ENCODE measurements around the gene G2E3. TPM values are rescaled to one million over a fixed set of nuclear protein-coding genes. Genes with fewer than 3 reads are reported as not detected.
"Not testable (repeated sequence)": the region's sequence is repeated elsewhere in the genome, so short reads cannot be mapped to it uniquely, and the experiment has no call there.

Gene G2E3
- total RNA-seq, 1 donor from 2014 or later: 11.8 TPM

DNA sequence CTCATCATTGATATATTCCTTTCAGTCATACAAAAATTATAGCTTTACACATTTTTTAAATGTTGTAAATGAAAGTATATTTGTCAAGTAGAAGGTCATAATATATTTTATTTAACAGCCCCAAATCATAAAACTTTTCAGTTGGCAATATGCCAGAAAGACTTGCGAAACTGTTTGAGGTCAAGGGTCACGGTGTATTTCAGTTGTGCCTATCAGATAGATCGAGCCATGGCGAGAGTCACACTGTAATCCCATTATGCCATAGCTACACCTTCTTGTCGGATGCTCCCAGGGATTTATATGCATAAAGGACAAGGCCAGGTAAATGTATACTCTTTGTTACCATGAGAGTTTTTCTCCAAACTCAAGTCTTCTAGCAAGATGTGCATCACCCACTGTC lies 26.7 kb upstream of the G2E3 start:
- no peak for DNase-seq (ENCODE audit: low read depth)
- no peak for FAIRE-seq
- Histone ChIP-seq H3K27me3 (ENCODE audit: control insufficient read depth, insufficient read depth, low read length) (no peaks in the 10 kb centered on the region), H3K4me3 (ENCODE audit: low read depth, low read length) (no peak overlapping the region), H3K36me3 (ENCODE audit: control insufficient read depth, insufficient read depth, low read length) (no peaks in the 10 kb centered on the region)
- TF ChIP-seq, protein P1, sequence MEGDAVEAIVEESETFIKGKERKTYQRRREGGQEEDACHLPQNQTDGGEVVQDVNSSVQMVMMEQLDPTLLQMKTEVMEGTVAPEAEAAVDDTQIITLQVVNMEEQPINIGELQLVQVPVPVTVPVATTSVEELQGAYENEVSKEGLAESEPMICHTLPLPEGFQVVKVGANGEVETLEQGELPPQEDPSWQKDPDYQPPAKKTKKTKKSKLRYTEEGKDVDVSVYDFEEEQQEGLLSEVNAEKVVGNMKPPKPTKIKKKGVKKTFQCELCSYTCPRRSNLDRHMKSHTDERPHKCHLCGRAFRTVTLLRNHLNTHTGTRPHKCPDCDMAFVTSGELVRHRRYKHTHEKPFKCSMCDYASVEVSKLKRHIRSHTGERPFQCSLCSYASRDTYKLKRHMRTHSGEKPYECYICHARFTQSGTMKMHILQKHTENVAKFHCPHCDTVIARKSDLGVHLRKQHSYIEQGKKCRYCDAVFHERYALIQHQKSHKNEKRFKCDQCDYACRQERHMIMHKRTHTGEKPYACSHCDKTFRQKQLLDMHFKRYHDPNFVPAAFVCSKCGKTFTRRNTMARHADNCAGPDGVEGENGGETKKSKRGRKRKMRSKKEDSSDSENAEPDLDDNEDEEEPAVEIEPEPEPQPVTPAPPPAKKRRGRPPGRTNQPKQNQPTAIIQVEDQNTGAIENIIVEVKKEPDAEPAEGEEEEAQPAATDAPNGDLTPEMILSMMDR (IDR thresholded peaks at IDR 0.05; ENCODE audit: insufficient read depth, low read length, severe bottlenecking): no peak

DNA sequence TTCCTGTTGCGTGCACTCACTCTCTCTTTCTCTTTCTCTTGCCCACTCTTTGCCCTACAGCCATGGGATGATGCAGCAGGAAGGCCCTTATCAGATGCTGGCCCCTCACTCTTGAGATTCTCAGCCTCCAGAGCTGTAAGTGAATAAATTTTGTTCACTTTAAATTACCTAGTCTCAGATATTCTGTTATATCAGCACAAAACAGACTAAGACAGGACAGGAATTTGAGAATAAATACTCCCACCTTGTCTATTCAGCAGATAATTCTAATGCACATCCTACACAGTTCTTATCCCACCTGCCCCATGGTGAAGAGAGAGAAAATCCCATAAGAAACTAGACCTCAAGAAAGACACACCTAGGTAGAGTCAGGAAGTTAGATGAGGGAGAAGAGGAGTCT lies 25.8 kb upstream of the G2E3 start:
- no peak overlapping the region for H3K4me3 ChIP-seq (ENCODE audit: low read depth, low read length)

DNA sequence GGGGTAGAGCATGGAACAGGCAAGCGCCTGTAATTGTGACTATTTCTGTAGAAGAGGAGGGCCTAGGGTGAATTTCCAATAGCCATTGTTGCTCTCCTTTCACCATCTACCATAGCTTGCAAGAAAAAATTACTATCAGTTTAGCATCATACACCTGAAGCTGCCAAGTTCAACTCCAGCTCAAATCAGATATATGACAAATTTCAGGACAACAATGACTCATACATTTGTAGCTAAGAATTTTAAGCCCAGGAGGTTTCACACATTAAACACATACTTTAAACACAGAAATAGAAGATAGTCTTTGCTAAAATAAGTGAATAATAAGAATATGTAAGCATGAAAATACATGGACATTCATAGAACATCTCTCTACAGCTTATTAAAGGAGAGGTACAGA lies 17.6 kb upstream of the G2E3 start:
- FAIRE-seq (no peak), DNase-seq (ENCODE audit: low read depth) (peak; percentile 53)
- Histone ChIP-seq H3K27me3 (ENCODE audit: control insufficient read depth, insufficient read depth, low read length) (no peaks in the 10 kb centered on the region), H3K4me3 (ENCODE audit: low read depth, low read length) (no peak overlapping the region), H3K36me3 (ENCODE audit: control insufficient read depth, insufficient read depth, low read length) (no peaks in the 10 kb centered on the region)
- TF ChIP-seq, protein P1 (IDR thresholded peaks at IDR 0.05; ENCODE audit: insufficient read depth, low read length, severe bottlenecking): no peak

More for the DNA sequence above, 25.8 kb upstream of the G2E3 start:
- FAIRE-seq (no peak), DNase-seq (ENCODE audit: low read depth) (no peak)
- Histone ChIP-seq H3K36me3 (ENCODE audit: control insufficient read depth, insufficient read depth, low read length) (no peaks in the 10 kb centered on the region), H3K27me3 (ENCODE audit: control insufficient read depth, insufficient read depth, low read length) (no peaks in the 10 kb centered on the region)
- TF ChIP-seq, protein P1 (IDR thresholded peaks at IDR 0.05; ENCODE audit: insufficient read depth, low read length, severe bottlenecking): no peak

DNA sequence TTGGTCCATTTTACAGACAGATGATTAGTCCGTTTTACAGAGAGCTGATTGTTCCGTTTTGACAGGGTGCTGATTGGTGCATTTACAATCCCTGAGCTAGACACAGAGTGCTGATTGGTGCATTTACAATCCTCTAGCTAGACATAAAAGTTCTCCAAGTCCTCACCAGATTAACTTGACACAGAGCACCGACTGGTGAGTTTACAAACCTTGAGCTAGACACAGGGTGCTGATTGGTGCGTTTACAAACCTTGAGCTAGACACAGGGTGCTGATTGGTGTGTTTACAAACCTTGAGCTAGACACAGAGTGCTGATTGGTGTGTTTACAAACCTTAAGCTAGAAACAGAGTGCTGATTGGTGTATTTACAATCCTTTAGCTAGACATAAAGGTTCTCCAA lies 12.2 kb upstream of the G2E3 start:
- not testable (repeated sequence) for H3K4me3 ChIP-seq (ENCODE audit: low read depth, low read length); DNase-seq (ENCODE audit: low read depth); FAIRE-seq

DNA sequence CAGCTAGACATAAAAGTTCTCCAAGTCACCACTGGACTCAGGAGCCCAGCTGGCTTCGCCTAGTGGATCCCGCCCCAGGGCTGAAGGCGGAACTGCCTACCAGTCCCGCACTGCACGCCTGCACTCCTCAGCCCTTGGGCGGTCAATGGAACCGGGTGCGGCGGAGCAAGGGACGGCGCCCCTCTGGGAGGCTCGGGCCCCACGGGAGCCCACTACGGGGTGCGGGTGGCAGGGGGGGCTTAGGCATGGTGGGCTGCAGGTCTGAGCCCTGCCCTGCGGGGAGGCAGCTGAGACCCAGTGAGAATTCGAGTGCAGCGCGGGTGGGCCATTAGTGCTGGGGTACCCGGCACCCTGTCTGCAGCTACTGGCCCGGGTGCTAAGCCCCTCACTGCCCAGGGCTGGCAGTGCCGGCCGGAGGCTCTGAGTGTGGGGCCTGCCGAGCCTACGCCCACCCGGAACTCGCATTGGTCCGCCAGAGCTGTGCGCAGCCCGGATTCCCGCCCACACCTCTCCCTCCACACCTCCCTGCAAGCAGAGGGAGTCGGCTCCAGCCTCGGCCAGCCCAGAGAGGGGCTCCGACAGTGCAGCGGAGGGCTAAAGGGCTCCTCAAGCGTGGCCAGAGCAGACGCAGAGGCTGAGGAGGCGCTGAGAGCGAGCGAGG lies 11.4 kb upstream of the G2E3 start:
- Histone ChIP-seq H3K4me3 (ENCODE audit: low read depth, low read length) (no peak overlapping the region), H3K27me3 (ENCODE audit: control insufficient read depth, insufficient read depth, low read length) (no peaks in the 10 kb centered on the region), H3K36me3 (ENCODE audit: control insufficient read depth, insufficient read depth, low read length) (no peaks in the 10 kb centered on the region)
- TF ChIP-seq, protein P1 (IDR thresholded peaks at IDR 0.05; ENCODE audit: insufficient read depth, low read length, severe bottlenecking): no peak
- no peak for FAIRE-seq
- DNase-seq (ENCODE audit: low read depth): no peak

More for the DNA sequence above, 12.2 kb upstream of the G2E3 start:
- not testable (repeated sequence) for H3K27me3 ChIP-seq (ENCODE audit: control insufficient read depth, insufficient read depth, low read length); H3K36me3 ChIP-seq (ENCODE audit: control insufficient read depth, insufficient read depth, low read length)

DNA sequence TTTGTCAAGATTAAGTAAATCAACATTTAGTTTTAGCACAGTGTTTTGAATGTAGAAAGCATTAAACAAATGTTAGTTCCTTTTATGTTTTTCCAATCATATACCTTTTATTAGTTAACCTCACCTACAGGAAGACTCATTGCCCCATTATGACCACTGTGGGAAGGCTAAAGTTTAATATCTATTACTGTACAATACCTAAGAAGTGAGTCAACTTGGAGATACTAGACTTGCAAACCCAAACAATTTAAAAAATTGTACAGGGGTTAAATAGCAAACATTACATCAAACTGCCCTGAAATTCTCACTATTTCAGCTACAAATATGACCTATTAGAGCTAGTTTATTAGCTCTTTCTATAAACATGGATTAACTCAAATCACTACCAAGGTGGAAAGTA lies 8.6 kb upstream of the G2E3 start:
- Histone ChIP-seq H3K4me3 (ENCODE audit: low read depth, low read length) (no peak overlapping the region), H3K27me3 (ENCODE audit: control insufficient read depth, insufficient read depth, low read length) (no peaks in the 10 kb centered on the region)
- TF ChIP-seq, protein P1 (IDR thresholded peaks at IDR 0.05; ENCODE audit: insufficient read depth, low read length, severe bottlenecking): no peak

More for the DNA sequence above, 8.6 kb upstream of the G2E3 start:
- FAIRE-seq: no peak
- H3K36me3 ChIP-seq (ENCODE audit: control insufficient read depth, insufficient read depth, low read length): no peaks in the 10 kb centered on the region
- DNase-seq (ENCODE audit: low read depth): peak; percentile 74

Measured in bronchial epithelial cell (primary cell).